Measurements from ENCODE around the gene RORC.

DNA sequence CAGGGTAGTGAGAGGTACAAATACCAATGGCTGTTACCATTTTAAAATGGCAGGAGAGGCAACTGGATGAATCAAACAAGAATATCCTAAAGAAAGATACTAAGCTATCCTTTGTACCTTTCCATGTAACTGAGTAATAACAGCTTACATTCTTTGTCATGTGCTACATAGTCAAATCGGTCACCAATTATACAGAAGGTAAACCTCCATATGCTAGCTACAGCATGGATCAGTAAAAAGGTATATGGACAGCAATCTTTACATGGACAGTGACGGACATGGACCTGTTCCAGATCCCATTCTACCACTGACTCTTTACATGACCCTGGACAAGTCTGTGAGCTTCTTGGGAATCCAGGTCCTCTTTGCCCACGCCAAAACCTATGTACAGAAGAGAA lies 54.9 kb downstream of the RORC start:
- TF ChIP-seq, protein P1, sequence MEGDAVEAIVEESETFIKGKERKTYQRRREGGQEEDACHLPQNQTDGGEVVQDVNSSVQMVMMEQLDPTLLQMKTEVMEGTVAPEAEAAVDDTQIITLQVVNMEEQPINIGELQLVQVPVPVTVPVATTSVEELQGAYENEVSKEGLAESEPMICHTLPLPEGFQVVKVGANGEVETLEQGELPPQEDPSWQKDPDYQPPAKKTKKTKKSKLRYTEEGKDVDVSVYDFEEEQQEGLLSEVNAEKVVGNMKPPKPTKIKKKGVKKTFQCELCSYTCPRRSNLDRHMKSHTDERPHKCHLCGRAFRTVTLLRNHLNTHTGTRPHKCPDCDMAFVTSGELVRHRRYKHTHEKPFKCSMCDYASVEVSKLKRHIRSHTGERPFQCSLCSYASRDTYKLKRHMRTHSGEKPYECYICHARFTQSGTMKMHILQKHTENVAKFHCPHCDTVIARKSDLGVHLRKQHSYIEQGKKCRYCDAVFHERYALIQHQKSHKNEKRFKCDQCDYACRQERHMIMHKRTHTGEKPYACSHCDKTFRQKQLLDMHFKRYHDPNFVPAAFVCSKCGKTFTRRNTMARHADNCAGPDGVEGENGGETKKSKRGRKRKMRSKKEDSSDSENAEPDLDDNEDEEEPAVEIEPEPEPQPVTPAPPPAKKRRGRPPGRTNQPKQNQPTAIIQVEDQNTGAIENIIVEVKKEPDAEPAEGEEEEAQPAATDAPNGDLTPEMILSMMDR (optimal IDR thresholded peaks at IDR 0.05 in 1 of 3, IDR thresholded peaks at IDR 0.05 in 1 of 3, conservative IDR thresholded peaks at IDR 0.05 in 1 of 3; ENCODE audit: extremely low read depth in 1 of 3, insufficient read depth in 2 of 3, low read length in 3 of 3): no peak
- TF ChIP-seq EZH2 (IDR thresholded peaks at IDR 0.05; ENCODE audit: low read length): no peak

All from keratinocyte (primary cell).